Activated T-cell treated with anti-CD3 and anti-CD28 coated beads for 24 hours (primary cell): ENCODE results near the gene OVOL2.

Source experiments
- DNase-seq: peaks from one replicate; pipeline ENCODE4 v3.0.0-alpha.2; 2020; ENCODE audit warnings: low read depth

The OVOL2 gene

GRCh38 chr20:17976305-17976704, 81.4 kb downstream of the OVOL2 start:
- no peak for DNase-seq
